Ovary (tissue), 3 donors: ENCODE data around the gene DESI2.

Experiments
- EP300 ChIP-seq: sonication (generic); formaldehyde crosslinking; IDR thresholded peaks from one replicate; pipeline ENCODE4 v1.6.1; 2017; ENCODE audit warnings: antibody characterized with exemption
- TF ChIP-seq, protein P1 (sequence below), 3 donors: fragments of 450-650 bp in 2 of 3; fragments of 200-600 bp in 1 of 3; IDR thresholded peaks; one replicate each; pipeline versions ENCODE4 v1.5.1 to v1.8.0; 2016 to 2022; ENCODE audit warnings: antibody characterized with exemption in 3 of 3, mild to moderate bottlenecking in 1 of 3
- donor health status: DM: no; HTN: no; CAD: no.

DNA sequence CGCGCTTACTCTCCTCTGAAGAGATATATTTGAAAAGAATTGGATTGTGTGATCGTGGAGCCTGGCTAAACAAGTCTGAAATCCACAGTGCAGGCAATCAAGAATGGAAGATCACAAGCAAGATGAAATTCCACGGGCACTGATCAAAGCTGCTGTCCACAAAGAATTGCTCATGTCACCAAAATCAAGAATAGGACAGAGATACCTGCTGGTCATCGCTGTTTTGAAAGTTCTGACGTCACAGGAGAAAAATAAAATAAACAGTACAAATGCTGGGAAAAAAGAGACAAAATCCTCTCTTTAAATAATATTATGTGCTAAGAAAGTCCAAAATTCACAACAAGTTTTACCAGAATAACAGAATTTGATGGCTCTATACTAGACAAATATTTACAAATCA, 12.0 kb upstream of the DESI2 start:
- TF ChIP-seq, protein P1, sequence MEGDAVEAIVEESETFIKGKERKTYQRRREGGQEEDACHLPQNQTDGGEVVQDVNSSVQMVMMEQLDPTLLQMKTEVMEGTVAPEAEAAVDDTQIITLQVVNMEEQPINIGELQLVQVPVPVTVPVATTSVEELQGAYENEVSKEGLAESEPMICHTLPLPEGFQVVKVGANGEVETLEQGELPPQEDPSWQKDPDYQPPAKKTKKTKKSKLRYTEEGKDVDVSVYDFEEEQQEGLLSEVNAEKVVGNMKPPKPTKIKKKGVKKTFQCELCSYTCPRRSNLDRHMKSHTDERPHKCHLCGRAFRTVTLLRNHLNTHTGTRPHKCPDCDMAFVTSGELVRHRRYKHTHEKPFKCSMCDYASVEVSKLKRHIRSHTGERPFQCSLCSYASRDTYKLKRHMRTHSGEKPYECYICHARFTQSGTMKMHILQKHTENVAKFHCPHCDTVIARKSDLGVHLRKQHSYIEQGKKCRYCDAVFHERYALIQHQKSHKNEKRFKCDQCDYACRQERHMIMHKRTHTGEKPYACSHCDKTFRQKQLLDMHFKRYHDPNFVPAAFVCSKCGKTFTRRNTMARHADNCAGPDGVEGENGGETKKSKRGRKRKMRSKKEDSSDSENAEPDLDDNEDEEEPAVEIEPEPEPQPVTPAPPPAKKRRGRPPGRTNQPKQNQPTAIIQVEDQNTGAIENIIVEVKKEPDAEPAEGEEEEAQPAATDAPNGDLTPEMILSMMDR (IDR thresholded peaks at IDR 0.05) = no peak
- TF ChIP-seq EP300 = no peak
